ENCODE results near the gene REPS1. TPM values are rescaled to one million over a fixed set of nuclear protein-coding genes. Genes with fewer than 3 reads are reported as not detected.

Gene REPS1
- total and polyA plus RNA-seq, 7 donors: 13.0 to 23.9 (median 17.2) TPM

GRCh38 chr6:138991206-138991605 lies 3.2 kb upstream of the REPS1 start:
- Histone ChIP-seq H3K27ac (no peak overlapping the region), H3K27me3 (ENCODE audit: insufficient read depth in 3 of 3, low read length in 2 of 3) (no peaks in the 10 kb centered on the region), H3K4me1 (peaks cover 6% of the 10 kb centered on the region), H3K9me3 (no peaks in the 10 kb centered on the region), H3K4me3 (no peak overlapping the region), H3K36me3 (ENCODE audit: insufficient read depth in 1 of 2, low read depth in 1 of 2) (no peaks in the 10 kb centered on the region)
- DNase-seq (no peak), ATAC-seq (no peak)
- intact Hi-C loops (cut with DNase I): no loop called here
- TF ChIP-seq CTCF (IDR thresholded peaks at IDR 0.05): no peak
- WGBS, 3 donors: 68 to 74% (median 71%) methylated on average over 5 of the region's 5 CpGs

GRCh38 chr6:138989098-138989983 lies 1.3 kb upstream of the REPS1 start:
- intact Hi-C loops (cut with DNase I): loop anchor here (2.0 to 5.0 kb wide), 2 partner anchors 175 to 378 kb away; no protein-coding TSS in a partner anchor
- peaks cover 6% of the 10 kb centered on the region for H3K4me1 ChIP-seq

GRCh38 chr6:138988469-138988834 lies 399 bp upstream of the REPS1 start:
- Histone ChIP-seq H3K4me1 (peaks cover 6% of the 10 kb centered on the region), H3K9me3 (no peaks in the 10 kb centered on the region), H3K36me3 (ENCODE audit: insufficient read depth in 1 of 2, low read depth in 1 of 2) (no peaks in the 10 kb centered on the region), H3K27ac (peak overlapping the region; percentile 93), H3K4me3 (peak overlapping the region; percentile 81), H3K27me3 (ENCODE audit: insufficient read depth in 3 of 3, low read length in 2 of 3) (no peaks in the 10 kb centered on the region)
- intact Hi-C loops (cut with DNase I): loop anchor here (1.0 to 5.0 kb wide), 3 partner anchors 173 to 379 kb away; no protein-coding TSS in a partner anchor
- no peak for TF ChIP-seq CTCF (IDR thresholded peaks at IDR 0.05)
- WGBS, 3 donors: 2 to 3% (median 2%) methylated on average over 11 of the region's 11 CpGs
- DNase-seq (no peak), ATAC-seq (peak in 1 of 4 donors; percentile 8)

More at GRCh38 chr6:138989098-138989983, 1.3 kb upstream of the REPS1 start:
- DNase-seq (no peak), ATAC-seq (no peak)
- no peak overlapping the region for H3K27ac ChIP-seq
- no peaks in the 10 kb centered on the region for H3K36me3 ChIP-seq (ENCODE audit: insufficient read depth in 1 of 2, low read depth in 1 of 2)
- no peaks in the 10 kb centered on the region for H3K9me3 ChIP-seq
- WGBS, 3 donors: 96 to 99% (median 97%) methylated on average over 5 of the region's 5 CpGs
- no peak overlapping the region for H3K4me3 ChIP-seq
- TF ChIP-seq CTCF (IDR thresholded peaks at IDR 0.05): no peak
- no peaks in the 10 kb centered on the region for H3K27me3 ChIP-seq (ENCODE audit: insufficient read depth in 3 of 3, low read length in 2 of 3)

- intact Hi-C loops (cut with DNase I): loop anchor here in 1 of 2 donors (5.0 kb wide), 1 partner anchor 380 kb away; no protein-coding TSS in a partner anchor
- Histone ChIP-seq H3K9me3 (no peaks in the 10 kb centered on the region), H3K4me3 (peak overlapping the region; percentile 81), H3K27me3 (ENCODE audit: insufficient read depth in 3 of 3, low read length in 2 of 3) (no peaks in the 10 kb centered on the region), H3K4me1 (peaks cover 14% of the 10 kb centered on the region), H3K27ac (peak overlapping the region; percentile 93), H3K36me3 (ENCODE audit: insufficient read depth in 1 of 2, low read depth in 1 of 2) (no peaks in the 10 kb centered on the region)
- DNase-seq (peak in 1 of 2 donors; percentile 65), ATAC-seq (peak; percentile 1 to 32 (median 12))
- 1% methylated on average over 27 to 35 of the region's 35 CpGs for WGBS, 3 donors
- TF ChIP-seq CTCF (IDR thresholded peaks at IDR 0.05): no peak
These were observed 892 bp downstream of the REPS1 start for GRCh38 chr6:138987080-138987642.
